SU-DHL-6 (cell line): Measurements from ENCODE around the gene C13orf46.

Experiments used
- H2AFZ ChIP-seq: fragments of 200-600 bp; sonication (generic); 2 replicates; pipeline ENCODE4 v1.6.1; 2014; ENCODE audit warnings: low read depth, mild to moderate bottlenecking, moderate library complexity, mixed read lengths, antibody characterized with exemption, low read length; ENCODE audit not compliant: severe bottlenecking
- H3F3A ChIP-seq: fragments of 200-600 bp; shearing (Covaris generic); 2 replicates; pipeline ENCODE4 v1.6.0; 2016; ENCODE audit warnings: antibody characterized with exemption, mild to moderate bottlenecking; ENCODE audit not compliant: insufficient read depth
- H3K27ac ChIP-seq: fragments of 200-600 bp; sonication (generic); 2 replicates; pipeline ENCODE4 v1.5.1; 2016; ENCODE audit warnings: low read depth, mild to moderate bottlenecking, low read length, moderate library complexity, mixed read lengths
- H3K27me3 ChIP-seq: fragments of 200-600 bp; sonication (generic), shearing (Covaris generic); 2 replicates; pipeline ENCODE4 v1.6.0; 2014; ENCODE audit warnings: mild to moderate bottlenecking, low read length
- H3K36me3 ChIP-seq: fragments of 200-600 bp; sonication (generic); 2 replicates; pipeline ENCODE4 v1.6.1; 2014; ENCODE audit warnings: mild to moderate bottlenecking, low read length, mixed read lengths
- H3K4me2 ChIP-seq: fragments of 300-600, 200-600 bp; shearing (Covaris generic), sonication (generic); 2 replicates; pipeline ENCODE4 v1.6.0; 2014; ENCODE audit warnings: low read length, low read depth, mild to moderate bottlenecking; ENCODE audit not compliant: poor library complexity, severe bottlenecking
- H3K4me3 ChIP-seq: fragments of 200-600 bp; sonication (generic); 2 replicates; pipeline ENCODE4 v1.5.1; 2014; ENCODE audit warnings: antibody characterized with exemption, low read length, mild to moderate bottlenecking, mixed read lengths; ENCODE audit not compliant: insufficient read depth, poor library complexity, severe bottlenecking
- H3K79me2 ChIP-seq: fragments of 200-600 bp; sonication (generic); 2 replicates; pipeline ENCODE4 v1.6.1; 2014; ENCODE audit warnings: mild to moderate bottlenecking, low read length, moderate library complexity; ENCODE audit not compliant: insufficient read depth
- H3K9ac ChIP-seq: fragments of 200-600 bp; sonication (generic); 2 replicates; pipeline ENCODE4 v1.7.0; 2014; ENCODE audit warnings: mild to moderate bottlenecking, low read length
- H3K9me2 ChIP-seq: fragments of 200-600 bp; sonication (generic); replicated peaks from 2 replicates; pipeline ENCODE4 v1.6.1; 2014; ENCODE audit warnings: low read length; ENCODE audit not compliant: insufficient read depth
- H3K9me3 ChIP-seq: fragments of 200-600 bp; sonication (generic); 2 replicates; pipeline ENCODE4 v1.6.1; 2014; ENCODE audit warnings: low read length, mixed read lengths; ENCODE audit not compliant: insufficient read depth
- H4K20me1 ChIP-seq: fragments of 200-600 bp; sonication (generic); 2 replicates; pipeline ENCODE4 v1.6.1; 2014; ENCODE audit warnings: low read depth, mild to moderate bottlenecking, antibody characterized with exemption, low read length, moderate library complexity, mixed read lengths
- CTCF ChIP-seq: fragments of 200-600 bp; sonication (generic); IDR thresholded peaks from one replicate; pipeline ENCODE4 v1.5.1; 2017; ENCODE audit warnings: antibody characterized with exemption, mild to moderate bottlenecking, low read length, moderate library complexity; ENCODE audit not compliant: insufficient read depth, poor library complexity, severe bottlenecking
- EZH2phosphoT487 ChIP-seq: fragments of 200-600 bp; sonication (generic), shearing (Covaris generic); conservative IDR thresholded peaks from 2 replicates; pipeline ENCODE4 v1.6.1; 2018; ENCODE audit warnings: mild to moderate bottlenecking, antibody characterized with exemption, low read length, moderate library complexity, mixed read lengths

Gene C13orf46

DNA sequence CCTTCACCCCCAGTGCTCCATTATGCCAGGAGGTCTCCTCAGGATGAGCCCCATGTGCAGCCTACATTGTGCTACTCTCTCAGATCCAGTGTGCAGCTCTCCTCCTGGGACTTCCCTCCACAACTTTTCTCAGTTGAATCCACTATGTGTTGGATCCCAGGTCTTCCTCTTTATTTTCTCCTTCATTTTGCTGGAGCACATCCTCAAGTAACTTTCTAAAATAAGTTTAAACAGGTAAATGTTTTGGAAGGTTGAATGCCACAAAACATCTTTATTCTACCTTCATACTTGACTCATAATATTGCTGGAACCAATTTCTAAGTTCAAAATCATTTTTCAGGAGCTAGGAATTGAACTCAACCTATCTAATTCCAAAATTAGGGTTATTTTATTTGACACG, 52.1 kb downstream of the C13orf46 start:
- Histone ChIP-seq H3K36me3 (no peaks in the 10 kb centered on the region), H3K9me2 (no peaks in the 10 kb centered on the region), H3K27ac (no peak overlapping the region), H3K27me3 (no peaks in the 10 kb centered on the region), H3K4me2 (no peak overlapping the region), H4K20me1 (no peaks in the 10 kb centered on the region), H3K9ac (no peak overlapping the region), H3F3A (no peaks in the 10 kb centered on the region), H2AFZ (no peak overlapping the region), H3K4me3 (no peak overlapping the region), H3K79me2 (no peaks in the 10 kb centered on the region), H3K9me3 (peaks cover 4% of the 10 kb centered on the region; the same call in 1 of the 2 replicates)
- TF ChIP-seq CTCF = no peak

GRCh38 chr13:113920606-113921286, 53.1 kb downstream of the C13orf46 start:
- no peak overlapping the region for H2AFZ ChIP-seq
- TF ChIP-seq CTCF (no peak), EZH2phosphoT487 (no peak)
- no peaks in the 10 kb centered on the region for H3K9me2 ChIP-seq
- H3K36me3 ChIP-seq = no peaks in the 10 kb centered on the region
- H4K20me1 ChIP-seq = no peaks in the 10 kb centered on the region
- H3F3A ChIP-seq = no peaks in the 10 kb centered on the region
- no peaks in the 10 kb centered on the region for H3K79me2 ChIP-seq
- H3K4me3 ChIP-seq = no peak overlapping the region
- H3K4me2 ChIP-seq = no peak overlapping the region
- H3K9ac ChIP-seq = no peak overlapping the region
- H3K27ac ChIP-seq = no peak overlapping the region
- no peaks in the 10 kb centered on the region for H3K27me3 ChIP-seq
- peaks cover 4% of the 10 kb centered on the region; the same call in 1 of the 2 replicates for H3K9me3 ChIP-seq

- Histone ChIP-seq H3K36me3 (no peaks in the 10 kb centered on the region), H3K4me3 (no peak overlapping the region), H3K9me3 (peaks cover 4% of the 10 kb centered on the region; the same call in 1 of the 2 replicates), H3K9ac (no peak overlapping the region), H3F3A (no peaks in the 10 kb centered on the region), H3K9me2 (no peaks in the 10 kb centered on the region), H3K27me3 (no peaks in the 10 kb centered on the region), H3K4me2 (no peak overlapping the region), H4K20me1 (no peaks in the 10 kb centered on the region), H2AFZ (no peak overlapping the region), H3K27ac (no peak overlapping the region), H3K79me2 (no peaks in the 10 kb centered on the region)
- no peak for TF ChIP-seq CTCF
- no peak for TF ChIP-seq EZH2phosphoT487
Observed at GRCh38 chr13:113919761-113920559, 53.9 kb downstream of the C13orf46 start.
